Natural killer cell (primary cell): ENCODE results near the gene DDRGK1. TPM values are rescaled to one million over a fixed set of nuclear protein-coding genes. Genes with fewer than 3 reads are reported as not detected.
A peak's percentile ranks its signal among the peaks of the same experiment; 100 is the strongest.

ENCODE experiments used
- ATAC-seq, 3 donors: fragments of 150-1000 bp in 2 of 3; fragments of 200-7000 bp in 1 of 3; cut with Tn5 transposase; 1 replicate in 1 of 3; 2 replicates in 2 of 3; pipeline ENCODE4 v1.10.0; 2021; ENCODE audit warnings: mild to moderate bottlenecking in 2 of 3, moderate library complexity in 2 of 3
- DNase-seq, 2 donors: peaks; one replicate each; pipeline versions ENCODE4 v3.0.0 to v3.0.0-alpha.2; 2013 to 2021; ENCODE audit warnings: mixed read lengths in 1 of 2
- H3K27ac ChIP-seq: one replicate; pipeline ENCODE4 v1.5.1; 2013; ENCODE audit warnings: mild to moderate bottlenecking, low read length
- H3K27me3 ChIP-seq: one replicate; pipeline ENCODE4 v1.6.1; 2013; ENCODE audit warnings: low read length; ENCODE audit not compliant: control insufficient read depth, insufficient read depth
- H3K36me3 ChIP-seq: one replicate; pipeline ENCODE4 v1.6.1; 2013; ENCODE audit warnings: low read length; ENCODE audit not compliant: control insufficient read depth, insufficient read depth
- H3K4me1 ChIP-seq: one replicate; pipeline ENCODE4 v1.6.1; 2013; ENCODE audit warnings: low read length; ENCODE audit not compliant: control insufficient read depth, insufficient read depth
- H3K4me3 ChIP-seq: one replicate; pipeline ENCODE4 v1.5.1; 2013; ENCODE audit warnings: low read length
- H3K9me3 ChIP-seq: one replicate; pipeline ENCODE4 v1.6.1; 2013; ENCODE audit warnings: low read length; ENCODE audit not compliant: control insufficient read depth, insufficient read depth
- H3K27ac Mint-ChIP-seq, 2 donors: one replicate each; pipeline ENCODE4 v1.8.0; 2022; ENCODE audit warnings: mild to moderate bottlenecking in 2 of 2, mixed read lengths in 2 of 2, moderate library complexity in 1 of 2
- H3K27me3 Mint-ChIP-seq, 2 donors: one replicate each; pipeline ENCODE4 v1.8.0; 2022; ENCODE audit warnings: low read depth in 2 of 2, mixed read lengths in 2 of 2
- H3K36me3 Mint-ChIP-seq: one replicate; pipeline ENCODE4 v1.8.0; 2022; ENCODE audit warnings: mixed read lengths
- H3K4me1 Mint-ChIP-seq, 2 donors: one replicate each; pipeline ENCODE4 v1.8.0; 2022; ENCODE audit warnings: mixed read lengths in 2 of 2
- H3K4me3 Mint-ChIP-seq: one replicate; pipeline ENCODE4 v1.8.0; 2022; ENCODE audit warnings: mild to moderate bottlenecking, moderate library complexity, mixed read lengths
- H3K9me3 Mint-ChIP-seq, 2 donors: one replicate each; pipeline ENCODE4 v1.8.0; 2022; ENCODE audit warnings: mixed read lengths in 2 of 2
- WGBS: methylation state at CpG from one replicate; pipeline ENCODE4 v1.1.7; 2013; ENCODE audit warnings: missing lambda C conversion rate; ENCODE audit not compliant: insufficient coverage; 5-methylcytosine and 5-hydroxymethylcytosine counted together
- intact Hi-C: fragments of 100-400 bp; cut with micrococcal nuclease; formaldehyde crosslinking; loops from one replicate; pipeline ENCODE4 v1.14.2; 2022
- total RNA-seq, 4 donors: library from RNA; stranded (reverse); fragments of 120-200 nt in 1 of 4; gene quantifications; one replicate each; pipeline versions ENCODE4 v1.2.3 to v1.2.4, GENCODE V29; 2013 to 2022
- TF ChIP-seq, protein P1 (sequence below): fragments of 200-600 bp; IDR thresholded peaks from one replicate; pipeline ENCODE4 v1.8.0; 2022; ENCODE audit warnings: antibody characterized with exemption

Gene DDRGK1
- total RNA-seq, 3 donors from 2014 or later (not counting 1 experiment from before 2014, with no cell fraction given): 47.8 to 52.6 (median 52.4) TPM

DNA sequence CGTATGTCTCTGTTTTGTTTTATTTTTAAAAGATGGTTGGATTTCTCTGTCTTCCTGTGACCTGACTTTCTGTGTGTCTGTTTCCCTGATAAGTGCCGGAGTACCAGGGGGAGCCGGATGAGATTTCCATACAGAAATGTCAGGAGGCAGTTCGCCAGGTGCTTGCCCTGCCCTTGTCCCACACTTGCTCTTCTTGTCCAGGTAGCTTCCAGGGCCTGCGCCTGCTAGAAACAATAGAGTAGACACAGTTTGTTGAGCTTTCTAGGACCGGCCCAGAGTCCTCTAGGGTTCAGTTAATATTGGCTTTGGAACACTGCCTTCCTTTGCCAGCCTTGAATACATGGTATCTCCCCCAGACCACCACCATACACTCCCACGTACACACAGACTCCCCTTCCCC is 8.7 kb upstream of the DDRGK1 start:
- H3K4me3 Mint-ChIP-seq: no peak overlapping the region

DNA sequence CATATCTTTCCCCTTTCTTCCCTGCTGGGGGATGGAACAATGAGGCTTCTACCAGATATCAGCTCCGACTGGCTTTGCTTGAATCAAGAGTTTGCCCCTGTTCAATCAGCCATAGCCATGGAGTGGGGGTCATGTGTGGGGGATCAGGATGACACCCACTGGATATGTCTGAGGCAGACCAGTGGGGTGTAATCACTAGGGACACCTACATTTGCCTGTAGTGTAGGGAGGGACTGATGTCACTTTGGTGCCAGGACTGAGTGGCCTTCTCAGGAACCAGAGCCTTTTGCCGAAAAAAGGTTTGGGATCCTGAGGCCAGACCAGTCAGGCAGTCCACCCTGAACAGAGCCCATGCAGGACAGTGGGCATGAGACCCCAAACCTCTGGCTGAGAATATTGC is 5.9 kb upstream of the DDRGK1 start:
- Histone ChIP-seq H3K9me3 (no peaks in the 10 kb centered on the region), H3K27me3 (no peaks in the 10 kb centered on the region), H3K27ac (no peak overlapping the region), H3K4me3 (peak overlapping the region; percentile 83), H3K4me1 (peaks cover 19% of the 10 kb centered on the region), H3K36me3 (peaks cover 15% of the 10 kb centered on the region)
- DNase-seq: no peak
- Mint-ChIP-seq H3K4me3 (peak overlapping the region; percentile 86), H3K27me3 (no peaks in the 10 kb centered on the region), H3K27ac (peak overlapping the region; percentile 83 to 92), H3K4me1 (peaks cover 17 to 38% of the 10 kb centered on the region in 2 donors), H3K9me3 (no peaks in the 10 kb centered on the region), H3K36me3 (no peaks in the 10 kb centered on the region)
- no peak for ATAC-seq
- TF ChIP-seq, protein P1, sequence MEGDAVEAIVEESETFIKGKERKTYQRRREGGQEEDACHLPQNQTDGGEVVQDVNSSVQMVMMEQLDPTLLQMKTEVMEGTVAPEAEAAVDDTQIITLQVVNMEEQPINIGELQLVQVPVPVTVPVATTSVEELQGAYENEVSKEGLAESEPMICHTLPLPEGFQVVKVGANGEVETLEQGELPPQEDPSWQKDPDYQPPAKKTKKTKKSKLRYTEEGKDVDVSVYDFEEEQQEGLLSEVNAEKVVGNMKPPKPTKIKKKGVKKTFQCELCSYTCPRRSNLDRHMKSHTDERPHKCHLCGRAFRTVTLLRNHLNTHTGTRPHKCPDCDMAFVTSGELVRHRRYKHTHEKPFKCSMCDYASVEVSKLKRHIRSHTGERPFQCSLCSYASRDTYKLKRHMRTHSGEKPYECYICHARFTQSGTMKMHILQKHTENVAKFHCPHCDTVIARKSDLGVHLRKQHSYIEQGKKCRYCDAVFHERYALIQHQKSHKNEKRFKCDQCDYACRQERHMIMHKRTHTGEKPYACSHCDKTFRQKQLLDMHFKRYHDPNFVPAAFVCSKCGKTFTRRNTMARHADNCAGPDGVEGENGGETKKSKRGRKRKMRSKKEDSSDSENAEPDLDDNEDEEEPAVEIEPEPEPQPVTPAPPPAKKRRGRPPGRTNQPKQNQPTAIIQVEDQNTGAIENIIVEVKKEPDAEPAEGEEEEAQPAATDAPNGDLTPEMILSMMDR: no peak
- WGBS: 83% methylated on average over 2 of the region's 2 CpGs
- intact Hi-C loops: no loop called here

More for the DNA sequence above, 8.7 kb upstream of the DDRGK1 start:
- no peaks in the 10 kb centered on the region for H3K9me3 ChIP-seq
- no peak for ATAC-seq
- no peak overlapping the region for H3K27ac ChIP-seq
- peaks cover 17 to 38% of the 10 kb centered on the region in 2 donors for H3K4me1 Mint-ChIP-seq
- no peaks in the 10 kb centered on the region for H3K27me3 ChIP-seq
- peaks cover 19% of the 10 kb centered on the region for H3K36me3 ChIP-seq
- WGBS: 98% methylated on average over 7 of the region's 7 CpGs
- no peak overlapping the region for H3K27ac Mint-ChIP-seq
- H3K9me3 Mint-ChIP-seq: no peaks in the 10 kb centered on the region
- DNase-seq: no peak
- no peaks in the 10 kb centered on the region for H3K36me3 Mint-ChIP-seq
- TF ChIP-seq, protein P1: no peak
- H3K4me3 ChIP-seq: no peak overlapping the region
- intact Hi-C loops: no loop called here
- H3K4me1 ChIP-seq: peaks cover 20% of the 10 kb centered on the region
- H3K27me3 Mint-ChIP-seq: no peaks in the 10 kb centered on the region

DNA sequence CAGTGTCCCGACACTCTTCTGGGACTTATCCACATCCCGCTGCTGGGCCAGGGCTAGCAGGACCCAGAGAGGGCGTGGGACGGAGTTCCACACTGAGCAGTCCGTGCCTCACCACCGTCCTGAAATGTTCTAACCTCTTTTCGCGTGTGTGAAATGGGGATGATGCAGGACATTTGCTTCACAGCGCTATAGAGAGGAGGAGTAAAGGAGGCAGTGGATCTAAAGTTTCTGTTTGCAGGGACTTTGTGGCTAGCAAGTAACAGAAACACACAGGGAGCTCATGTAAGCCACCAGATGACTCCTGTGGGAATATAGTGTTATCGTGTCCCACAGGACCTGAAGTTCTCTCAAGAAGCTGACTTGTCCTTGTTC is 5.5 kb upstream of the DDRGK1 start:
- H3K9me3 Mint-ChIP-seq: no peaks in the 10 kb centered on the region
- Histone ChIP-seq H3K27ac (peak overlapping the region; percentile 85), H3K27me3 (no peaks in the 10 kb centered on the region), H3K4me3 (peak overlapping the region; percentile 83), H3K4me1 (peaks cover 19% of the 10 kb centered on the region), H3K9me3 (no peaks in the 10 kb centered on the region), H3K36me3 (peaks cover 11% of the 10 kb centered on the region)
- intact Hi-C loops: loop anchor here (2.0 kb wide), 1 partner anchor 51 kb away; the partner anchor contains the start of genes FASTKD5 and UBOX5
- H3K4me3 Mint-ChIP-seq: peak overlapping the region; percentile 86
- H3K27me3 Mint-ChIP-seq: no peaks in the 10 kb centered on the region
- ATAC-seq (peak; percentile 23 to 43 (median 26)), DNase-seq (peak in 1 of 2 donors; percentile 34)
- H3K27ac Mint-ChIP-seq: peak overlapping the region; percentile 83 to 92
- H3K4me1 Mint-ChIP-seq: peaks cover 17 to 38% of the 10 kb centered on the region in 2 donors
- no peaks in the 10 kb centered on the region for H3K36me3 Mint-ChIP-seq
- WGBS: under 1% methylated on average over 10 of the region's 10 CpGs
- TF ChIP-seq, protein P1: no peak
